Lower leg skin (tissue), 3 donors: ENCODE data around the gene KCNMA1.

ENCODE experiments used
- POLR2A ChIP-seq, 2 donors: fragments of 450-650 bp; IDR thresholded peaks; one replicate each; pipeline ENCODE4 v1.6.1; 2016 to 2017; ENCODE audit warnings: antibody characterized with exemption in 2 of 2, mild to moderate bottlenecking in 1 of 2, moderate library complexity in 1 of 2
- TF ChIP-seq, protein P1 (sequence below), 3 donors: fragments of 450-650 bp; IDR thresholded peaks; one replicate each; pipeline ENCODE4 v1.5.1; 2016; ENCODE audit warnings: antibody characterized with exemption in 3 of 3, mild to moderate bottlenecking in 3 of 3, moderate library complexity in 2 of 3

GRCh38 chr10:77452952-77453564 is 184.6 kb downstream of the KCNMA1 start:
- TF ChIP-seq, protein P1, sequence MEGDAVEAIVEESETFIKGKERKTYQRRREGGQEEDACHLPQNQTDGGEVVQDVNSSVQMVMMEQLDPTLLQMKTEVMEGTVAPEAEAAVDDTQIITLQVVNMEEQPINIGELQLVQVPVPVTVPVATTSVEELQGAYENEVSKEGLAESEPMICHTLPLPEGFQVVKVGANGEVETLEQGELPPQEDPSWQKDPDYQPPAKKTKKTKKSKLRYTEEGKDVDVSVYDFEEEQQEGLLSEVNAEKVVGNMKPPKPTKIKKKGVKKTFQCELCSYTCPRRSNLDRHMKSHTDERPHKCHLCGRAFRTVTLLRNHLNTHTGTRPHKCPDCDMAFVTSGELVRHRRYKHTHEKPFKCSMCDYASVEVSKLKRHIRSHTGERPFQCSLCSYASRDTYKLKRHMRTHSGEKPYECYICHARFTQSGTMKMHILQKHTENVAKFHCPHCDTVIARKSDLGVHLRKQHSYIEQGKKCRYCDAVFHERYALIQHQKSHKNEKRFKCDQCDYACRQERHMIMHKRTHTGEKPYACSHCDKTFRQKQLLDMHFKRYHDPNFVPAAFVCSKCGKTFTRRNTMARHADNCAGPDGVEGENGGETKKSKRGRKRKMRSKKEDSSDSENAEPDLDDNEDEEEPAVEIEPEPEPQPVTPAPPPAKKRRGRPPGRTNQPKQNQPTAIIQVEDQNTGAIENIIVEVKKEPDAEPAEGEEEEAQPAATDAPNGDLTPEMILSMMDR (IDR thresholded peaks at IDR 0.05), result no peak
- TF ChIP-seq POLR2A (IDR thresholded peaks at IDR 0.05), result no peak
